Central memory CD8-positive, alpha-beta T cell (primary cell): Measurements from ENCODE around the gene ZFYVE28.

ENCODE experiments used
- ATAC-seq: fragments of 150-1000 bp; cut with Tn5 transposase; replicated peaks from 2 replicates; pipeline ENCODE4 v1.10.0; 2022; ENCODE audit warnings: mild to moderate bottlenecking, moderate FRiP score, moderate number of reproducible peaks; ENCODE audit not compliant: poor library complexity, severe bottlenecking; ENCODE audit errors: extremely low read depth
- DNase-seq, 2 donors: peaks; one replicate each; pipeline ENCODE4 v3.0.0; 2021; ENCODE audit warnings: low spot score in 2 of 2
- H3K27ac Mint-ChIP-seq: one replicate; pipeline ENCODE4 v1.8.0; 2022; ENCODE audit warnings: low read depth, mild to moderate bottlenecking, moderate library complexity, mixed read lengths
- H3K27me3 Mint-ChIP-seq: one replicate; pipeline ENCODE4 v1.8.0; 2022; ENCODE audit warnings: mixed read lengths
- H3K36me3 Mint-ChIP-seq: one replicate; pipeline ENCODE4 v1.8.0; 2022; ENCODE audit warnings: mild to moderate bottlenecking, moderate library complexity, mixed read lengths; ENCODE audit not compliant: insufficient read depth
- H3K4me1 Mint-ChIP-seq: one replicate; pipeline ENCODE4 v1.8.0; 2022; ENCODE audit warnings: mixed read lengths
- H3K4me3 Mint-ChIP-seq: one replicate; pipeline ENCODE4 v1.8.0; 2022; ENCODE audit warnings: mild to moderate bottlenecking, moderate library complexity, mixed read lengths
- H3K9me3 Mint-ChIP-seq: one replicate; pipeline ENCODE4 v1.8.0; 2022; ENCODE audit warnings: mixed read lengths

Gene ZFYVE28

GRCh38 chr4:2259036-2259540 lies 159.4 kb downstream of the ZFYVE28 start:
- H3K27me3 Mint-ChIP-seq: no peaks in the 10 kb centered on the region
- no peak for DNase-seq
- no peak for ATAC-seq
- peak overlapping the region; percentile 75 for H3K4me3 Mint-ChIP-seq
- no peak overlapping the region for H3K27ac Mint-ChIP-seq
- peaks cover 11% of the 10 kb centered on the region for H3K4me1 Mint-ChIP-seq
- no peaks in the 10 kb centered on the region for H3K9me3 Mint-ChIP-seq
- H3K36me3 Mint-ChIP-seq: peaks cover 42% of the 10 kb centered on the region

GRCh38 chr4:2258091-2259035 lies 160.1 kb downstream of the ZFYVE28 start:
- ATAC-seq (no peak), DNase-seq (no peak)
- H3K27me3 Mint-ChIP-seq: no peaks in the 10 kb centered on the region
- peak overlapping the region; percentile 23 for H3K4me3 Mint-ChIP-seq
- peaks cover 46% of the 10 kb centered on the region for H3K36me3 Mint-ChIP-seq
- H3K9me3 Mint-ChIP-seq: no peaks in the 10 kb centered on the region
- H3K27ac Mint-ChIP-seq: peak overlapping the region; percentile 49
- H3K4me1 Mint-ChIP-seq: peaks cover 12% of the 10 kb centered on the region

- ATAC-seq (no peak), DNase-seq (peak in 1 of 2 donors; percentile 13)
- H3K27ac Mint-ChIP-seq: peak overlapping the region; percentile 49
- peak overlapping the region; percentile 23 for H3K4me3 Mint-ChIP-seq
- H3K36me3 Mint-ChIP-seq: peaks cover 48% of the 10 kb centered on the region
- peaks cover 16% of the 10 kb centered on the region for H3K4me1 Mint-ChIP-seq
- H3K9me3 Mint-ChIP-seq: no peaks in the 10 kb centered on the region
- no peaks in the 10 kb centered on the region for H3K27me3 Mint-ChIP-seq
Measured at GRCh38 chr4:2257361-2258081, 160.9 kb downstream of the ZFYVE28 start.

- H3K27ac Mint-ChIP-seq: peak overlapping the region; percentile 49
- ATAC-seq: no peak
Measured at GRCh38 chr4:2256781-2257191, 161.7 kb downstream of the ZFYVE28 start.

GRCh38 chr4:2256156-2256731 lies 162.2 kb downstream of the ZFYVE28 start:
- Mint-ChIP-seq H3K27me3 (no peaks in the 10 kb centered on the region), H3K4me1 (peaks cover 16% of the 10 kb centered on the region), H3K9me3 (no peaks in the 10 kb centered on the region), H3K27ac (peak overlapping the region; percentile 49), H3K36me3 (peaks cover 55% of the 10 kb centered on the region), H3K4me3 (no peak overlapping the region)
- DNase-seq: peak in 1 of 2 donors; percentile 7
- no peak for ATAC-seq

More at GRCh38 chr4:2256781-2257191, 161.7 kb downstream of the ZFYVE28 start:
- DNase-seq: peak in 1 of 2 donors; percentile 8
- Mint-ChIP-seq H3K4me1 (peaks cover 16% of the 10 kb centered on the region), H3K36me3 (peaks cover 50% of the 10 kb centered on the region), H3K4me3 (no peak overlapping the region), H3K9me3 (no peaks in the 10 kb centered on the region), H3K27me3 (no peaks in the 10 kb centered on the region)

GRCh38 chr4:2255501-2256155 lies 162.8 kb downstream of the ZFYVE28 start:
- ATAC-seq (no peak), DNase-seq (peak in 1 of 2 donors; percentile 8)
- Mint-ChIP-seq H3K27me3 (no peaks in the 10 kb centered on the region), H3K9me3 (no peaks in the 10 kb centered on the region), H3K27ac (no peak overlapping the region), H3K36me3 (peaks cover 58% of the 10 kb centered on the region), H3K4me1 (peaks cover 16% of the 10 kb centered on the region), H3K4me3 (no peak overlapping the region)

GRCh38 chr4:2254665-2255500 lies 163.6 kb downstream of the ZFYVE28 start:
- Mint-ChIP-seq H3K27ac (peak overlapping the region; percentile 44), H3K4me1 (peaks cover 16% of the 10 kb centered on the region), H3K9me3 (no peaks in the 10 kb centered on the region), H3K4me3 (no peak overlapping the region), H3K27me3 (no peaks in the 10 kb centered on the region), H3K36me3 (peaks cover 57% of the 10 kb centered on the region)
- peak in 1 of 2 donors; percentile 9 for DNase-seq
- ATAC-seq: no peak

GRCh38 chr4:2253160-2254084 lies 165.0 kb downstream of the ZFYVE28 start:
- DNase-seq (peak; percentile 6 to 13), ATAC-seq (no peak)
- Mint-ChIP-seq H3K4me1 (peaks cover 16% of the 10 kb centered on the region), H3K27me3 (no peaks in the 10 kb centered on the region), H3K9me3 (no peaks in the 10 kb centered on the region), H3K36me3 (peaks cover 58% of the 10 kb centered on the region), H3K4me3 (peak overlapping the region; percentile 23), H3K27ac (peak overlapping the region; percentile 29)

- peak overlapping the region; percentile 29 for H3K27ac Mint-ChIP-seq
- H3K4me3 Mint-ChIP-seq: peak overlapping the region; percentile 23
- peak in 1 of 2 donors; percentile 6 for DNase-seq
- peaks cover 16% of the 10 kb centered on the region for H3K4me1 Mint-ChIP-seq
- peaks cover 56% of the 10 kb centered on the region for H3K36me3 Mint-ChIP-seq
- H3K27me3 Mint-ChIP-seq: no peaks in the 10 kb centered on the region
- ATAC-seq: no peak
- H3K9me3 Mint-ChIP-seq: no peaks in the 10 kb centered on the region
Measured at GRCh38 chr4:2252530-2253091, 165.8 kb downstream of the ZFYVE28 start.

- H3K27ac Mint-ChIP-seq: no peak overlapping the region
Measured at GRCh38 chr4:2251795-2252529, 166.5 kb downstream of the ZFYVE28 start.

More at GRCh38 chr4:2251795-2252529, 166.5 kb downstream of the ZFYVE28 start:
- H3K27me3 Mint-ChIP-seq: no peaks in the 10 kb centered on the region
- ATAC-seq (no peak), DNase-seq (peak; percentile 8 to 13)
- no peak overlapping the region for H3K4me3 Mint-ChIP-seq
- peaks cover 50% of the 10 kb centered on the region for H3K36me3 Mint-ChIP-seq
- H3K9me3 Mint-ChIP-seq: no peaks in the 10 kb centered on the region
- H3K4me1 Mint-ChIP-seq: peaks cover 16% of the 10 kb centered on the region
